ENCODE data around the gene LGI4.
A peak's percentile ranks its signal among the peaks of the same experiment; 100 is the strongest.
"Not testable (repeated sequence)": the region's sequence is repeated elsewhere in the genome, so short reads cannot be mapped to it uniquely, and the experiment has no call there.

Gene LGI4

GRCh38 chr19:35140207-35140961, 5.5 kb upstream of the LGI4 start:
- no peak for DNase-seq (ENCODE audit: low read depth)
- Histone ChIP-seq H3K27me3 (replicated peaks; ENCODE audit: control insufficient read depth, insufficient read depth, low read length) (peaks cover 4% of the 10 kb centered on the region), H3K36me3 (ENCODE audit: control insufficient read depth, insufficient read depth, low read length, severe bottlenecking) (no peaks in the 10 kb centered on the region), H3K4me1 (ENCODE audit: control insufficient read depth, insufficient read depth, low read length) (peaks cover 47% of the 10 kb centered on the region), H3K9me3 (ENCODE audit: control insufficient read depth, low read length) (no peaks in the 10 kb centered on the region), H3K9ac (ENCODE audit: low read length) (peak overlapping the region; percentile 85), H3K4me3 (ENCODE audit: low read length) (peak overlapping the region; percentile 74)

- H3K27me3 ChIP-seq (replicated peaks; ENCODE audit: control insufficient read depth, insufficient read depth, low read length) = peaks cover 4% of the 10 kb centered on the region
These were observed 3.5 kb upstream of the LGI4 start, which contains the start of gene FXYD1 for GRCh38 chr19:35138305-35138892. Gene FXYD1 (plus strand): TSS chr19:35138824. CDS start chr19:35140080, 1,256 bp downstream.

GRCh38 chr19:35136977-35137702, 2.3 kb upstream of the LGI4 start:
- no peak overlapping the region for H3K4me3 ChIP-seq (ENCODE audit: low read length)
- peaks cover 51% of the 10 kb centered on the region for H3K4me1 ChIP-seq (ENCODE audit: control insufficient read depth, insufficient read depth, low read length)

More at GRCh38 chr19:35138305-35138892, 3.5 kb upstream of the LGI4 start, which contains the start of gene FXYD1:
- peak within 1 kb of the TSS; percentile 74 for H3K4me3 ChIP-seq (ENCODE audit: low read length)
- DNase-seq (ENCODE audit: low read depth) = no peak
- peak within 1 kb of the TSS; percentile 85 for H3K9ac ChIP-seq (ENCODE audit: low read length)
- no peaks in the 10 kb centered on the region for H3K36me3 ChIP-seq (ENCODE audit: control insufficient read depth, insufficient read depth, low read length, severe bottlenecking)
- H3K9me3 ChIP-seq (ENCODE audit: control insufficient read depth, low read length) = no peaks in the 10 kb centered on the region
- peaks cover 51% of the 10 kb centered on the region for H3K4me1 ChIP-seq (ENCODE audit: control insufficient read depth, insufficient read depth, low read length)

GRCh38 chr19:35136231-35136630, 1.4 kb upstream of the LGI4 start:
- no peaks in the 10 kb centered on the region for H3K36me3 ChIP-seq (ENCODE audit: control insufficient read depth, insufficient read depth, low read length, severe bottlenecking)
- peaks cover 51% of the 10 kb centered on the region for H3K4me1 ChIP-seq (ENCODE audit: control insufficient read depth, insufficient read depth, low read length)
- H3K9ac ChIP-seq (ENCODE audit: low read length) = peak overlapping the region; percentile 18
- no peaks in the 10 kb centered on the region for H3K27me3 ChIP-seq (replicated peaks; ENCODE audit: control insufficient read depth, insufficient read depth, low read length)
- no peak overlapping the region for H3K4me3 ChIP-seq (ENCODE audit: low read length)
- no peaks in the 10 kb centered on the region for H3K9me3 ChIP-seq (ENCODE audit: control insufficient read depth, low read length)
- DNase-seq (ENCODE audit: low read depth) = no peak

More at GRCh38 chr19:35136977-35137702, 2.3 kb upstream of the LGI4 start:
- peak overlapping the region; percentile 15 for H3K9ac ChIP-seq (ENCODE audit: low read length)
- H3K36me3 ChIP-seq (ENCODE audit: control insufficient read depth, insufficient read depth, low read length, severe bottlenecking) = no peaks in the 10 kb centered on the region
- H3K27me3 ChIP-seq (replicated peaks; ENCODE audit: control insufficient read depth, insufficient read depth, low read length) = peaks cover under 1% of the 10 kb centered on the region
- DNase-seq (ENCODE audit: low read depth) = no peak
- no peaks in the 10 kb centered on the region for H3K9me3 ChIP-seq (ENCODE audit: control insufficient read depth, low read length)

GRCh38 chr19:35135389-35135909, 590 bp upstream of the LGI4 start:
- H3K9me3 ChIP-seq (ENCODE audit: control insufficient read depth, low read length) = no peaks in the 10 kb centered on the region
- peak; percentile 85 for DNase-seq (ENCODE audit: low read depth)
- H3K27me3 ChIP-seq (replicated peaks; ENCODE audit: control insufficient read depth, insufficient read depth, low read length) = no peaks in the 10 kb centered on the region
- no peaks in the 10 kb centered on the region for H3K36me3 ChIP-seq (ENCODE audit: control insufficient read depth, insufficient read depth, low read length, severe bottlenecking)
- peak overlapping the region; percentile 57 for H3K9ac ChIP-seq (ENCODE audit: low read length)
- H3K4me3 ChIP-seq (ENCODE audit: low read length) = no peak overlapping the region
- H3K4me1 ChIP-seq (ENCODE audit: control insufficient read depth, insufficient read depth, low read length) = peaks cover 51% of the 10 kb centered on the region

- peaks cover 34% of the 10 kb centered on the region for H3K4me1 ChIP-seq (ENCODE audit: control insufficient read depth, insufficient read depth, low read length)
- no peak overlapping the region for H3K4me3 ChIP-seq (ENCODE audit: low read length)
- DNase-seq (ENCODE audit: low read depth) = no peak
- H3K9me3 ChIP-seq (ENCODE audit: control insufficient read depth, low read length) = no peaks in the 10 kb centered on the region
- no peaks in the 10 kb centered on the region for H3K27me3 ChIP-seq (replicated peaks; ENCODE audit: control insufficient read depth, insufficient read depth, low read length)
- no peak overlapping the region for H3K9ac ChIP-seq (ENCODE audit: low read length)
- no peaks in the 10 kb centered on the region for H3K36me3 ChIP-seq (ENCODE audit: control insufficient read depth, insufficient read depth, low read length, severe bottlenecking)
These were observed 1.0 kb downstream of the LGI4 start for GRCh38 chr19:35133826-35134225.

- DNase-seq (ENCODE audit: low read depth) = no peak
- H3K4me1 ChIP-seq (ENCODE audit: control insufficient read depth, insufficient read depth, low read length) = peaks cover 22% of the 10 kb centered on the region
These were observed 2.6 kb downstream of the LGI4 start for GRCh38 chr19:35132254-35132653.

GRCh38 chr19:35130761-35131720, 3.8 kb downstream of the LGI4 start:
- Histone ChIP-seq H3K9ac (ENCODE audit: low read length) (no peak overlapping the region), H3K27me3 (replicated peaks; ENCODE audit: control insufficient read depth, insufficient read depth, low read length) (no peaks in the 10 kb centered on the region), H3K9me3 (ENCODE audit: control insufficient read depth, low read length) (no peaks in the 10 kb centered on the region), H3K36me3 (ENCODE audit: control insufficient read depth, insufficient read depth, low read length, severe bottlenecking) (no peaks in the 10 kb centered on the region), H3K4me3 (ENCODE audit: low read length) (no peak overlapping the region), H3K4me1 (ENCODE audit: control insufficient read depth, insufficient read depth, low read length) (peaks cover 24% of the 10 kb centered on the region)
- no peak for DNase-seq (ENCODE audit: low read depth)

More at GRCh38 chr19:35132254-35132653, 2.6 kb downstream of the LGI4 start:
- no peaks in the 10 kb centered on the region for H3K36me3 ChIP-seq (ENCODE audit: control insufficient read depth, insufficient read depth, low read length, severe bottlenecking)
- no peak overlapping the region for H3K9ac ChIP-seq (ENCODE audit: low read length)
- no peak overlapping the region for H3K4me3 ChIP-seq (ENCODE audit: low read length)
- H3K27me3 ChIP-seq (replicated peaks; ENCODE audit: control insufficient read depth, insufficient read depth, low read length) = no peaks in the 10 kb centered on the region
- H3K9me3 ChIP-seq (ENCODE audit: control insufficient read depth, low read length) = no peaks in the 10 kb centered on the region

GRCh38 chr19:35129724-35130274, 5.1 kb downstream of the LGI4 start:
- H3K9ac ChIP-seq (ENCODE audit: low read length); DNase-seq (ENCODE audit: low read depth); H3K4me3 ChIP-seq (ENCODE audit: low read length); H3K27me3 ChIP-seq (replicated peaks; ENCODE audit: control insufficient read depth, insufficient read depth, low read length); H3K36me3 ChIP-seq (ENCODE audit: control insufficient read depth, insufficient read depth, low read length, severe bottlenecking); H3K9me3 ChIP-seq (ENCODE audit: control insufficient read depth, low read length): not testable (repeated sequence)
- H3K4me1 ChIP-seq (ENCODE audit: control insufficient read depth, insufficient read depth, low read length) = peaks cover 26% of the 10 kb centered on the region

- Histone ChIP-seq H3K9me3 (ENCODE audit: control insufficient read depth, low read length) (no peaks in the 10 kb centered on the region), H3K4me1 (ENCODE audit: control insufficient read depth, insufficient read depth, low read length) (peaks cover 36% of the 10 kb centered on the region), H3K36me3 (ENCODE audit: control insufficient read depth, insufficient read depth, low read length, severe bottlenecking) (no peaks in the 10 kb centered on the region), H3K9ac (ENCODE audit: low read length) (no peak overlapping the region), H3K4me3 (ENCODE audit: low read length) (no peak overlapping the region), H3K27me3 (replicated peaks; ENCODE audit: control insufficient read depth, insufficient read depth, low read length) (no peaks in the 10 kb centered on the region)
- DNase-seq (ENCODE audit: low read depth) = no peak
These were observed 6.3 kb downstream of the LGI4 start for GRCh38 chr19:35128398-35129057.
